Activated CD8-positive, alpha-beta memory T cell treated with anti-CD3 and anti-CD28 coated beads for 24 hours (primary cell): ENCODE data around the gene LRRIQ4.

ENCODE experiments used
- DNase-seq: peaks from one replicate; pipeline ENCODE4 v3.0.0-alpha.2; 2020

Gene LRRIQ4

DNA sequence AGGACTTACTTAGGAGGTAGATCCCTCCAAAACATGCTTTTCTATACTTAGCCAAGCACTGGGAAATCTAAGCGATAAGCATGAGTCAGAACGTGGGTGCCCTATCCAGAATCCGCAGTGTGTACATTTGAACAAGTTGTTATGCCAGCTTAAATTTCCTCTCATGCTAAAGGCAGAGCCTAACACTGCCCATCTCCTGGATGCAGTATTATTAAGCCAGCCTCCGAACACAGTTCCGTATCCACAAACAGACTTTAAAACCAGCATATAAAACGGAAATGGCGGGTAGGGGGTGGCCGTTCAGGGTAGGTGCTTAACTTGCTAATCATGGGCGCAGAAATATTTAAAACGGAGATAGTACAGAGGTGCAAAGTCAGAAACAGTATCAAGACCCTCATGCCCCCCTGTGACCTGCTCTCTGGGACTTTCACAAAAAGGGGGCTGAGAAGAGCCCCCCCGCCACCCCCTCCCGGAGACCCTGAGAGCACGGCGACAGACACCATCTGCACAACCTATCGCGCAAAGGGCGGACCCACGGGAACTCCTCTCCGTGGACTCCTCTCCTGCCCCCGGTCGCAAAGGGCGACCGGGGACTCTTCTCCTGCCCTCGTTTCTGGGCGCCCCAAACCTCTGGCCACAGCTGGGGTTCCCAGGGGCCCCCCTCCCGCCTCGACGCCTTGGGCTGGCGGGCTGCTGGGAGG lies 889 bp upstream of the LRRIQ4 start:
- DNase-seq = no peak

- no peak for DNase-seq
These were observed 608 bp downstream of the LRRIQ4 start for GRCh38 chr3:169813278-169813677.

DNA sequence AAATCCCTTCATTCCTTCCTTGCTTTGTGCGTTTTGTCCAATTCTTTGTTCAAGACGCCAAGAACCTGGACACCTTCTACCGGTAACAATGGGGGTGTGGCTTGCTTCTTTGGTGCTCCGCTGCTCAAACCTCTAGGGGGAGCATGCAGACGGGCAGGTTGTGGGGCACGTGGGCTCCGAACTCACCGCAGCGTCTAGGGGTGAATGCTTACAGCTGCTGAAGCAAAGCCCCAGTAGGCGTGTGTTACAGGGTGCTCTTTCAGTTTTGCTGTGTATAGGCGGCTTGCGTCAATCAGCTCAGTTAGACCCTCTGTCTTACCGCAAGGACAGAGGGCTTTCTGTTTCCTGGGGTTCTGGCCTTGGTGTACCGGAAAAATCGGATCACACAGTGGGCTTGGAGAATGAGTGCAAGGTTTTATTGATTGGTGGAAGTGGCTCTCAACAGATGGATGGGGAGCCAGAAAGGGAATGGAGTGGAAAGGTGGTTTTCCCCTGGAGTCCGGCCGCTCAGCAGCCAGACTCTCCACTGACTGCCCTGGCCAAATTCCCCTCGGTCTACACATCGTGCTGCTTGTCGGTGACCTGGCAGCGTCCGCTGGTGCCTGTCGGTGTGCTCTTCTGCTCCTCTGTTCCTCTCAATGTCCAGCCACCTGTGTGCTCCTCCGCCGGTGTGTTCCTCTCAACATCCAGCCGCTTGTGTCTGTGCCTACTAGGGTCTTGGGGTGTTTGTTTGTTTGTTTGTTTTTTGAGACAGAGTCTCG lies 1.3 kb downstream of the LRRIQ4 start:
- peak; percentile 83 for DNase-seq

DNA sequence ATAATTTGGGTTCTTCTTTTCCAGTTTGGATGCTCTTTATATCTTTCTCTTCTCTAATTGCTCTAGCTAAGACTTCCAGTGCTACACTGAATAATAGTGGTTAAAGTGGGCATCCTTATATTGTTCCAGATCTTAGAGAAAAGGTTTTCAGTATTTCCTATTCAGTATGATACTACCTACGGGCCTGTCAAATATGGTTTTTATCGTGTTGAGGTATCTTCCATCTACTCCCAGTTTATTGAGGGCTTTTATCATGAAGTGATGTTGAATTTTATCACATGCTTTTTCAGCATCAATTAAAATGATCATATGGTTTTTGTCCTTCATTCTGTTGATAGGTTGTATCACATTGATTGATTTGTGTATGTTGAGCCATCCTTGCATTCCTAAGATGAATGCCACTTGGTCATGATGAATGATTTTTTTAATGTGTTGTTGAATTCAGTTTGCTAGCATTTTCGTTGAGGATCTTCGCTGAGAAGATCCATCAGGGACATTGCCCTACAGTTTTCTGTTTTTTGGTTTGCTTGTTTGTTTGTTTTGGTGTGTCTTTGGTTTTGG lies 3.0 kb downstream of the LRRIQ4 start:
- DNase-seq = no peak

DNA sequence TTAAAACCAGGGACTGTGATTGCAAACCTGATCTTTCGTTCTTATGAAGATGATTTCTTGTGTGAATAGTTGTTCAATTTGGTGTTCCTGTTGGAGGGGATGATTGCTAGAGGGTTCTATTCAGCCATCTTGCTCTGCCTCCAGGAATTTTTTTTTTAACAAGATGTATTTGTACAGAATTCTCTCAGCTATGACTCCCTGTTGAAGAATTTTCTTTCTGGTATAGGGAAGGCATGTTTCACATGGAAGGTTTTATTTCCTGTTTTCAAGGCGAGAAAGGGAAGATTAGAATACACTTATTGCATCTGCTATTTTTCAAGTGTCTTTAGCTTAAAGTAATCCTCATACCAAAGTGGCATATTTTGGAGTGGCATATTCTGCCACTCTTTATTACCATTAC lies 5.6 kb downstream of the LRRIQ4 start:
- no peak for DNase-seq

DNA sequence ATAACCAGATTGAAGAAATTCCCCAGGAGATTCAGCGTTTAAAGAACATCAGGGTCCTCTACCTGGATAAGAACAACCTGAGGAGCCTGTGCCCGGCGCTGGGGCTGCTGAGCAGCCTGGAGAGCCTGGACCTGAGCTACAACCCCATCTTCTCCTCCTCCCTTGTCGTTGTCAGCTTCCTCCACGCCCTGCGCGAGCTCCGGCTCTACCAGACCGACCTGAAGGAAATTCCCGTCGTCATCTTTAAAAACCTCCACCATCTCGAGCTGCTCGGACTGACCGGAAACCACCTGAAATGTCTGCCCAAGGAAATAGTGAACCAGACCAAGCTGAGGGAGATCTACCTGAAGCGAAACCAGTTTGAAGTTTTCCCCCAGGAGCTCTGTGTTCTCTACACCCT lies 9.4 kb downstream of the LRRIQ4 start:
- no peak for DNase-seq

DNA sequence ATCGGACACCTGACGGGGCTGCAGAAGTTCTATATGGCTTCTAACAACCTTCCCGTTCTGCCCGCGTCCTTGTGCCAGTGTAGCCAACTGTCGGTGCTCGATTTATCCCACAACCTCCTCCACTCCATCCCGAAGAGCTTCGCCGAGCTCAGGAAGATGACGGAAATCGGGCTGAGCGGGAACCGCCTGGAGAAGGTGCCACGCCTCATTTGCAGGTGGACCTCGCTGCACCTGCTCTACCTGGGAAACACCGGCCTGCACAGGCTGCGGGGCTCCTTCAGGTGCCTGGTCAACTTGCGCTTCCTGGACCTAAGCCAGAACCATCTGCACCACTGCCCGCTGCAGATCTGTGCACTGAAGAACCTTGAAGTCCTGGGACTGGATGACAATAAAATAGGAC lies 9.9 kb downstream of the LRRIQ4 start:
- DNase-seq = no peak

DNA sequence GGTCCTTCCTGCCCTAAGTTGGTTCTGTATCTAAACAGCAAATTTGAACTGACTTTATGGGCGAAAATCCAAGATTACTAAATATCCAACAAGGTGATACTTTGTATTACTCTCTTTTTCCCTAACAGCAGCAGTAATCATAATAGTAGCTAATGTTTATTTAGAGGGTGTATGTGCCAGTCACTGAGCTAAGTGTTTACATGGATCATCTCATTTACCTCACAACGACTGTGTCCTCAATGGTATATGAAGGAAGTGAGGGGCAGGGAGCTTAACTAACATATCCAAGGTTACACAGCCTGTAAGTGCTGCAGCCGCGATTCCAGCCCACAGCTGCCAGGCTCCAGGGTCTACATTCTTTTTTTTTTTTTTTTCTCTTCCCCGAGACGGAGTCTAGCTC lies 10.3 kb downstream of the LRRIQ4 start:
- DNase-seq = no peak

DNA sequence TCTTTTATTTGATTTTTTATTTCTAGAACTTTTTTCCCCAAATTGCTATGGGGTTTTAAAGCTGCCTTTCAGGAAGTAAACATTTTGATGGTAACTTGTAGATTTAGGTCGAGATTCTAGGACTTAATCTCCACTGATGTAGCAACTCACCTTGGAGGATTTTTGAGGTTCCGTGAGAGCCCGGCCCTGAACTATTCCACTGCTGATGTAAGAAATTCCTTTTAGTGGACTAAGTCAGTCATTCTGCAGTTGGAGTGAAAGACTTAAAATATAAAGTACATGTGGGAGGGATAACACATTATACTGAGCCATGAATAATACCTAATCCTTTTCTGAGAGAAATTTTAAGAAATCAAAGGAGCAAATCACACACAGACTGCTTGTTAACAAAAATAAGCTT lies 12.6 kb downstream of the LRRIQ4 start:
- DNase-seq = no peak

GRCh38 chr3:169827712-169828111 lies 15.0 kb downstream of the LRRIQ4 start:
- no peak for DNase-seq

DNA sequence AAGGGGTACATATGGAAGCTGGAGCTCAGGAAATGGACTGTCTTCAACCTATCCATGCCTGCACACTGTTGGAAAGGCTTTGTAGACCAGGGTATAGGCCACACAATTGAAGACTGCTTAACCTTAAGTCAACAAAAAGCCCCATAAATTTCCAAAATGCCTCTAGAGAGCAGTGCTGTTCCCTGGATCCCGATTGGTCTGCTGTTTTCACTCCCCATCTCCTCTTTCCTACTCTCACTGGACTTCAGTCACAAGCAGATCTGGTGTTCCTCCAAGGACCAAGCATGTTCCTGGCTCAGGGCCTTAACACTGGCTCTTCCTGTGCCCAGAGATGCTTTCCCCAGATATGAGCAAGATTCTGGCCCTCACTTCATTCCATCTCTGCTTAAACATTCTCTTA lies 22.9 kb downstream of the LRRIQ4 start:
- DNase-seq = no peak

DNA sequence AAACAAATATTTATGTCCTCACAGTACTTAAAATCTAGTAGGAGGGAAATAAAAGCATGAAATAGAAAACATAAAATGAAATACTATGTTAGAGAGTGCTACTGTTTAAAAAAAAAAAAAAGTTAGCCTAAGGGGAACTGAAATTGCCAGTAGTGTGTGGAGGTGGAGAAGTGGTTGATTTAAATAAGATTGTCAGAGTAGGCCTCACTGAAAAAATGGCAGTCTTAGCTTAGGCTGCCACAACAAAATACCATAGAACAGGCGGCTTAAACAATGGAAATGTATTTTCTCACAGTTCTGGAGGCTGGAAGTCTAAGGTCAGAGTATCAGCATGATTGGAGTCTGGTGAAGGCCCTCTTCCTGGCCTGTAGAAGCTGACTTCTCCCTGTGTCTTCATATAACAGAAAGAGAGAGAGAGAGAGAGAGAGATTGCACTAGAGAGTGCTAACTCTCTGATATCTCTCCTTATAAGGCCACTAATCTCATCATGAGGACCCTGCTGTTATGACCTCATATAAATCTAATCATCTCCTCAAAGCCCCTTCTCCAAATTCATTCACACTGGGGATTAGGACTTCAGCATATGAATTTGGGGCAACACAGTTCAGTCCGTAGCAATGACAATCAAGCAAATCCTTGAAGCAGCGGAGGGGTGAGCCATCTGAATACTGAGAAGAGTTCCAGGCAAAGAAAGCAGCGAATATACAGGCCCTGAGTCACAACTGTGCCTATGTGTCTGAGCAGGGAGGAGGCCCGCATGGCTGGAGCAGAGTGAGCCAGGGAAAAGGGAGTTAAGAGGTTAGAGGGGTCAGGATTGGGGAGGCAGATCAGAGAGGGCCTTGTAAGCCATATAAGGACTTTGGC lies 23.6 kb downstream of the LRRIQ4 start:
- no peak for DNase-seq

DNA sequence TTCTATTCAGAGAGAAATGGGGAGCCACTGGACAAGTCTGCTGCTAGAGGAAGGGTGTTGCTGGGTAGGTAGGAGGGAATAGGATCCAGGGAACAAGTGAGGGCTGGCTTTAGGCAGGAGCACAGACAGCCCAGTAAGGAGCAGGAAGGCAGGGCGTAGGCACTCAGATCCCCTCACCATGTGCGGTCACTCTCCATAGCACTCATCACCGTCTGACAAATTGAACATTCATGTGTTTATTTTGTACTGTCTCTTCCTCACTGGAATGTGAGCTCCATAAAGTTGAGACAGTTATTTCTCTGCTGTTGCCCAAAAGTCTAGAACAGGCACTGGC lies 24.2 kb downstream of the LRRIQ4 start:
- no peak for DNase-seq

GRCh38 chr3:169838511-169839030 lies 25.9 kb downstream of the LRRIQ4 start:
- no peak for DNase-seq

- DNase-seq = no peak
These were observed 28.5 kb downstream of the LRRIQ4 start for GRCh38 chr3:169841171-169841570.

- DNase-seq = no peak
These were observed 30.3 kb downstream of the LRRIQ4 start for GRCh38 chr3:169842960-169843359.

DNA sequence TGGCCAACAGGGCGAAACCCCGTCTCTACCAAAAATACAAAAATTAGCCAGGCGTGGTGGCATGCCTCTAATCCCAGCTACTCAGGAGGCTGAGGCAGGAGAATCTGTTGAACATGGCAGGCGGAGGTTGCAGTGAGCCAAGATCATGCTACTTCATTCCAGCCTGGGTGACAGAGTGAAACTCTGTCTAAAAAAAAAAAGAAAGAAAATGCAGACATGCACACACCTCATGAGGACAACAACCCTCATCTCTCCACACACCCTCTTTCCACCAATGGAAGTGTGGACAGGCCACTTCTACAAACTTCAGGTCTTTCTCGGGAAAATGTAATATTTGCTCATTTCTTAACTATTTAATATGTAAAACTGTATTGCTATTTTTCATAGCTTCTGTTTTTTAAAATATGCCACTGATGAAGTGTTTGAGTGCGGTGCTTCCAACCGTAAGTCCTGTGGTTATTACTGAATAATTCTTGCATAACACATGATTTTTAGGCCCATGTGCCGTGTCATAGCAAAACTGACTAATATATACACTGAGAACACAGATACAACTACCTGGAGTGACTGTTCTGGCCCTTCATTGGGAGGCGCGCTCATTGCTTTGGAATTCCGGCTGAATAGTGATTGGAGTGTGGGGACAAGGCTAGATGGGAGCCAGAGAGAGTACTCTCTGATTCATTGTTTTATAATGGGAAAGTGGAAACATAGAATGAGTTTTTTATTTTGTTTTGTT lies 34.0 kb downstream of the LRRIQ4 start:
- no peak for DNase-seq

DNA sequence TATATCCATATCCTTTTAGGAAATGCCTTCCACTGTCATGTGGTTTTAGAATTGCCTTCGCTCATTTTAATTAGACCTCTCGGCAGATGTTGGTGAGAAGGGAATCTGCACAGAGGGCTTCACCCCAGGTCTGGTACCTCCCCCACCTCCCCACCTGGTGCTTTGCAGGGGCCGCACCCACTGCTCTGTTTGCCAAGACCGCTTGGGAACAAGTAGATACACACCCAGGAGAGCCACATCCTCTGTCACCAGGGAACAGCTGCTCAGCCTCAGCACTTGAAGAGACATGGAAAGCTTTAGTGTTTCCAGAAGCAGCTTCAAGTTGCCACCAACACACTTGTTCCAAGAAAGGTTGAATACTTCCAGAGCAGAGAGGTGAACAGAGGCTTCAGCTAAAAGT lies 35.2 kb downstream of the LRRIQ4 start:
- no peak for DNase-seq

DNA sequence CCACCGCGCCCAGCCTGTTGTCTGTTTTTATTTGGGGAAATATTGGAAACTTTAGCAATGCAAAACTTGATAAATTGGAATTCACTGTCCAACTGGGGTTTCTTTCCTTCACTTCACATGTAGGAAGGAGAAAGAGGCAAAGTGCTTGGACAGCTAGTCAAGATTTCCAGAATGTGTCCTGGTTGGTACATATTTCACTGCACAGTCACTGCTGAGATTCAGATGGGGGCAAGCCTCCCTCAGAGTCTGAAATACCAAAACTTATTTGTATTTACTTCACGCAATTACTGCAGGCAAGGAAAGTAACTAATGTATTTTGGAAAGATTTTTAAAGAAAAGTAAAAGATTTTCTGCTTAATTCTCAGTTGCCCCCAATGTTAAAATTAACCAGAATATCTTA lies 36.1 kb downstream of the LRRIQ4 start:
- no peak for DNase-seq

DNA sequence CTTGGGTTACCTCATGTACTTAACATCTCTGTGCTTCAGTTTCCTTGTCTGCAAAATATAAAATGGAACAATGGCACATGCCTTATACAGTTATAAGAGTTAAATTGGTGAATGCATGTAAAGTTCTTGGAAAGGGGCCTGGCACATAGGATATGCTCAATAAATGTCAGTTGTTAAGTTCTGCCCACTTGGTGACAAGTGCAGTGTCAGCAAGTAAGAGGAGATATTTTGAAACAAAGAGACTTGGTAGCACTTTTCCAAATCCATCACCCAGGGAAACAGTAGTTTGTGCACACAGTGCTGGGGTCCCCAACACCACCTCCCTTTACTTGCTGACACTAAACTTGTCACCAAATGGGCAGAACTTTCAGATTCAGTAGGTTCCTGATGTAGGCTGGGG lies 37.9 kb downstream of the LRRIQ4 start:
- DNase-seq = no peak

DNA sequence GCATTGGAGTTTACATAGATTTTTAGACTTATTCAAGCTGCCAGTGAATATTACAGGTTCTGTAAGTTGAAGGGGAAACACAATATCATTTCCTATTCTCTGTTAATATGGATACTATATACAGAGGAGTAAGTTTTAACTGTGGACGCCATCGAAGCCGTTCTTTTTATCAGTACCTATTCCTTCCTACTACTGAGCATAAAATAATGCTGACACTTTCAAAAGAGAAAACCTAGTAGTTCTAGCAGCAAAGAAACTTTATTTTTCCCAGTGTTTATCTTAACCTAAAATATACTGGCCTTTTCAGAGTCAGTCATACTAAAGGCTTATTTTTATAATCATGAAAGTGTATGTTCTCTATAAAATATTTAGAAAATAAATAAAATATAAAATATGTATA lies 42.8 kb downstream of the LRRIQ4 start:
- no peak for DNase-seq

GRCh38 chr3:169857811-169858210 lies 45.1 kb downstream of the LRRIQ4 start:
- no peak for DNase-seq

GRCh38 chr3:169861871-169862270 lies 49.2 kb downstream of the LRRIQ4 start:
- no peak for DNase-seq
